Measurements from ENCODE around the gene DLGAP1.

DLGAP1 gene

DNA sequence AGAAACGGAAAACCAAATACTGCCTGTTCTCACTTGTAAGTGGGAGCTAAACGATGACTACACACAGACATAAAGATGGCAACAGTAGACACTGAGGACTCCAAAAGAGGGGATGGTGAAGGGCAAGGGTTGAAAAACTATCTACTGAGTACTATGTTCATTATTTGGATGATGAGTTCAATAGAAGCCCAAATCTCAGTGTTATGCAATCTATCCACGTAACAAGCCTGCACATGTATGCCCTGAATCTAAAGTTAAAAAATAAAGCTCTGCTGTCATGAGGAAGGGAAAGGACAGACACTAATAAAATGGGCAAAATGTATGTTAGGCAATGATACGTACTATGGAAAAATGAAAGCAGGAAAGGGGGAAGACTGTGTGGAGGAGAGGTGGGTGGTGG, 629.1 kb downstream of the DLGAP1 start:
- DNase-seq (ENCODE audit: low spot score) = no peak

GRCh38 chr18:3824101-3824500, 631.0 kb downstream of the DLGAP1 start:
- no peak for DNase-seq (ENCODE audit: low spot score)

DNA sequence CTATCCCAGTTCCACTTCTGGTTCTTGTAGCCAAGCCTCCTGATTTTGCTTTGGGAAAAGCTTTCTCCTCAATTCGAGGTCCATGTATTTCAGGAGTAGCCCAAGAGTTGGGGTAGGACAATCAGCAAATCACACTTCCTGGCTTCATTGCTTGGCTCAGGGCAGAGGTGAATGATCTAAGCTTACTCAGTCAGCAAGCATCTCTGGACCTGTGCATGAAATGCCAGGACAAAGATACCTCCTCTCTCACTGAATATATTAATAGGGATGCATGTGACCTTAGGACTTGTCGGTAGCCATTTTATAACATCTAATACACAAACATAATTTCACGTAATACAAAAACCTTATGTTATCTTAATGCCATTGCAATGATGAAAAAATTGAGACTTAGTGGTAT, 632.0 kb downstream of the DLGAP1 start:
- no peak for DNase-seq (ENCODE audit: low spot score)

DNA sequence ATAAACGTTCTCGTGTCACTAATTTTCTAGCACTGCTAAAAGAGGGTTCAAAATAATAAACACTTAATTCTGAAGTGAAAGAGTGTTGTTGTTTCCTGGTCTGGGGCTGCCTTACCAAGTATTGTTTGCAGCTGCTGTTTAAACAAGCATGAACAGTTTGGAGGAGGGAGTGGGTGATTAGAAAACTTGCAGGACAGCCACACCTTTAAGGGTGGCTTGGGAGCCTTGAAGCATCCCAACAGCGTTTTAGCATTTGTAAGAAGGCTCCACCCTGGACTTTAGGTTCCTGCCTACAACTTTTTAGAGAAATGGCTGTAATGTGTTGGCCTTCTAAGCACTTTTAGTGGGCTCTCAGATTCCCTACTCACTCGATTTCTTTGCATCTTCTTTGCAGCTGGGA, 633.6 kb downstream of the DLGAP1 start:
- DNase-seq (ENCODE audit: low spot score) = no peak

- DNase-seq (ENCODE audit: low spot score) = no peak
Observed at GRCh38 chr18:3819961-3820360, 635.1 kb downstream of the DLGAP1 start.

DNA sequence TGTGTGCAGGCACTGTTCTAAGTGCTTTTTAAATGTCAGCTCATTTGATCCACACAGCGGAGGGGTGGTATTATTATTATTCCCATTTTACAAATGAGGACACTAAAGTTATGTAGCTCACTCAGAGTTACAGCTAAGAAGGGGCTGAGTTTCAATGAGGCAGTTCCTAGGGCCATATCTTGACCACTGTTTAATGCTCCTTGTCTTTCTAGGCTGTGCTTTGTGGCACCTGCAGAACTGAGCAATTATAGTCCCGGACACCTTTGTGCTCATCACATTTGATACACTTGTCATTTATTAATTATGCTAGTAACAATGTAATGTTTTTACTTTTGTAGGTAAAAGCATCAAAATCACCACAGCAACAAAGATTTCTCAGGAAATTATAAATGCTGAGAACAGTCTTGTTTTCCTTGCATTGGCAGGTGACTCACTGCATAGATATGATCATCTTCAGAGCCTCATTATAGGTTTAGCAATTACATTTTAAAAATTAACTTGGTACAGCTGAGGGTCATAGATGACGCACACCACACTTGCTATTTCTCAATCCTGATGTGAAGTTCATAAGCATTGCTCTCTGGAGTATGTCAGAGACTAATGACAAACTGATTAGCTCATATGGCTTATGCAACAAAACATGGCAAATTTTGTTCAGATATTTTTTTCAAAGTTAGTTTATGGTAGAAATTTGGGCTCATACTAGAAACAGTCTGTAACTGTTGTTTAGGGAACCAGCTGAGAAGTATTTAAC, 638.3 kb downstream of the DLGAP1 start:
- DNase-seq (ENCODE audit: low spot score) = peak; percentile 28

- DNase-seq (ENCODE audit: low spot score) = no peak
Observed at GRCh38 chr18:3815991-3816390, 639.1 kb downstream of the DLGAP1 start.

DNA sequence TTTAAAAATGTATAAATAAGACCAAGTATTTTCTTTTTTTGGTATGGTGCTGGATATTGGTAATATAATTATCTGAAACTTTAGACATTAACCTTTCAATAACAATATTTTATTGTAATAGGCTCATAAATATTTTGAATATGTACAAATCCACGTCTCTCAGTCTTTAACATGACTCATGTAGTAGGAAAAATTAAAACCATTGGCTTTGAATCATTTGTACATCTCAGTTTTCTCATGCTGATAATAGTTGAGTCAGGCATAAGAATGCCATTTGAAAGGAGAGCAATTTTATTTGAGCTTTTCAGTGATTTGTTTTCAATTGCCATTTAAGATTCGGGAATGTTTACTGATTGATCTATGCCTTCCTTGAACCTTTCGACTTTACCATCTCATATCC, 640.3 kb downstream of the DLGAP1 start:
- no peak for DNase-seq (ENCODE audit: low spot score)

DNA sequence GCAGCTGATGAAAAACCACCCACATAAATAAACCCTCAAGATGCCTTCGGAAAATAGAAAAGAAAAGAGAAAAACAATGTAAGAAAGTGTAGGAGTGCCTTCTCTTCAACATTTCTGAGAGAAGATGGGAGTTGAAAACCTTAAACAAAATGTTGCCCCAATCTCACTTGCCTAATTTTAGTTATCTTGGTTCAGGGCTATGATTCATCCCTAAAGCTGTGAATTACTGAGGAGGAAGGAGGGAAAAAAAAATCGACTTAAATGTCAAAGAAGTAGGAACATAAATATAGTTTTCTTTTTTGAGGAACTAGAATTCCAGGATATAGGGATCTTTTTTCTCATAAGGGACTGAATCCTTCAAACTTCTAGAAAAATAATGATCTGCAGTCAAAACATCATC, 644.8 kb downstream of the DLGAP1 start:
- DNase-seq (ENCODE audit: low spot score) = no peak

- no peak for DNase-seq (ENCODE audit: low spot score)
Observed at GRCh38 chr18:3808985-3809780, 645.9 kb downstream of the DLGAP1 start.

DNA sequence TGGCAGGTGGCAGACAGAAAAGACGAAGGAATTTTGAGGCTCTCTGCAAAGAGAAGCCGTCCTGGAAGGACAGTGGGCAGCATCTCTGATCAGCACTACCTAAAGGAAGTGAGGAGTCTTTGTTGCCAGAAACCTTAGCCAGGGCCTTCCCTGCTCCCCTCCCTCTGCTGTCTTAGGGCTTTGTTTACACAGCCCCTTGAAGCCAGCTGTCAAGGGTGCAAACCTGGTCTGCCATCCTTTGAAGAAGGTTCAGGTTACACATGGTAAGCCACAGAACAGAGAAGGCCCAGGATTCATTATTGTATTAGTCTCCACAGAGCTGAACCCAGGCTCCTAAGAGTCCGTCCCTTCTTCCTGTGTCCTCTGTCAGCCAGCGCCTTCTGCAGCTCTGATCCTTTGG, 648.5 kb downstream of the DLGAP1 start:
- peak; percentile 78 for DNase-seq (ENCODE audit: low spot score)

GRCh38 chr18:3804336-3804735, 650.8 kb downstream of the DLGAP1 start:
- no peak for DNase-seq (ENCODE audit: low spot score)

GRCh38 chr18:3803350-3803749, 651.8 kb downstream of the DLGAP1 start:
- no peak for DNase-seq (ENCODE audit: low spot score)

GRCh38 chr18:3799515-3799914, 655.6 kb downstream of the DLGAP1 start:
- no peak for DNase-seq (ENCODE audit: low spot score)

DNA sequence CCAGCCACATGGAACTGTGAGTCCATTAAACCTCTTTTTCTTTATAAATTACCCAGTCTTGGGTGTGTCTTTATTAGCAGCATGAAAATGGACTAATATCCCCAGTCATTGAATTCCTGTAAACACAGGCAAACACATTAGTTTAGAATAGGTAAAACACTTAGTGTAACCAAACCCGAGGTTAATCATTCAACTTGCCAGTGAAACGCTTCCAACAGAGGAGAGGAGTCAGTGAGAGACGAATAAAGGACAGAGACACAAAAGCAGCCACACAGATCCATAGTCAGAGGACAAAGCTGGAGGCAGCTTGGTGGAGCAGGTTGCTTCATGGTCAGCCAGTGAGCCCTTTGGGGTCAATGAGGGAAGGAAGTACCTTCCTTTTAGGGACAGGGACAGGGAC, 657.1 kb downstream of the DLGAP1 start:
- no peak for DNase-seq (ENCODE audit: low spot score)

DNA sequence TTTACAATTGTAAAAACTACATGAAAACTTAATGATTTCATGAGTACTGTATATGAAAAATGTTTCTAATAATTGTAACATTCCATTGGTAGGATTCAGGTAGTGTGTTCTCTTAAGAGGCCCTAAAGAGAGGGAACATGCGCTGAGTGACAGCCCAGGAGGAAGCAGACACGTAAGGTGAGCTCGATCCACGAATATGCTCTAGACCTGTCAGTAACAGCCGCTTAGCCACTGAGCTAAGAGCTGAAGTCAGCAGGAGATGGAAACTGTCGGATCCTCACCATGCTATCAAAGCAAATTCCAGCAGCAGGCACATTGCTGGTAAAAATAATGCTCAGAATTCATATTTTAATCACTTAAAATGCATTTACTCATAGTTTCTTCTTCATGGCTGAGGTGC, 658.7 kb downstream of the DLGAP1 start:
- DNase-seq (ENCODE audit: low spot score) = no peak

- DNase-seq (ENCODE audit: low spot score) = peak; percentile 36
Observed at GRCh38 chr18:3794537-3795348, 660.4 kb downstream of the DLGAP1 start.

GRCh38 chr18:3793545-3793944, 661.6 kb downstream of the DLGAP1 start:
- DNase-seq (ENCODE audit: low spot score) = no peak

GRCh38 chr18:3793111-3793510, 662.0 kb downstream of the DLGAP1 start:
- no peak for DNase-seq (ENCODE audit: low spot score)

DNA sequence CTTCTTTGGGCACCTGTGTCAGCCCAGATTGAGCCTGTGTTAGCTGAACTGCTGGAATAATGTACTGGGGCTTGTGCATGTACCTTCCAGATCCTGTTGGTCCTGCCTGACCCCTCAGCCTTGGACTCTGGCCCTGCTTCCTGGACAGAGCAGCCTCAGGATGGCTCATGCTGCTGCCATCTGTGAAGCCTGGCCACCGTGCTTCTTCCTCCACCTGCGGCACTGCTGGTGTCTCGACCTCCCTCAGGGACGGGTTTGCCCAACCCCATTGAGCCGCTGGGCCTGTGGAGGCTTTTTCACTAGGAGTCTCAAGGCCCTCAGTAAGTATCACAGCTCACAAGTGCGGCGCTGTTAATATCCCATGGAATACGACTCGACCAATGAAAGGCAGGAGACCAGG, 662.4 kb downstream of the DLGAP1 start:
- DNase-seq (ENCODE audit: low spot score) = no peak

GRCh38 chr18:3791238-3791637, 663.9 kb downstream of the DLGAP1 start:
- peak; percentile 80 for DNase-seq (ENCODE audit: low spot score)

DNA sequence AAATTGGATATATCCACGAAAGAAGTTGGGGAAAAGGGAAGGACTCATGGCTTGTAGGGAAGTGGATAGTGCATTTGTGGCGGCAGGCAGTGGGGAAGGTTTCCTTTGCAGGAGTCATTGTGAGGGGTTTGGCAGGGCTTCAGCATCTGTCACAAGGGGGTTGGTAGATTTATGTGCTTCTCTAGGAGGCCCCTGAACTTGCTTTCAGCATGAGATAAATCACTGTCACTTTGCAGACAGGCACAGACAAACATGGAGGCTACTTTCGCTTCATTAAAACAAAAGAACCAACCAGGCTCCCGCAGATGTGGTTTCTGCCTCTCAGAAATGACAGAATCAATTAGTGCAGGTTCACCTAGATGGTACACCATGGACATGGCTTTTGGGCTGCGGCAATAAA, 664.4 kb downstream of the DLGAP1 start:
- DNase-seq (ENCODE audit: low spot score) = peak; percentile 98
